Measurements from ENCODE around the gene RALB.
"Not testable (repeated sequence)": the region's sequence is repeated elsewhere in the genome, so short reads cannot be mapped to it uniquely, and the experiment has no call there.

Gene RALB

GRCh38 chr2:120318626-120319025 lies 66.0 kb downstream of the RALB start:
- no peak for DNase-seq

GRCh38 chr2:120319123-120319522 lies 66.5 kb downstream of the RALB start:
- DNase-seq: no peak

GRCh38 chr2:120319686-120320317 lies 67.2 kb downstream of the RALB start:
- no peak for DNase-seq

GRCh38 chr2:120320318-120320851 lies 67.7 kb downstream of the RALB start:
- DNase-seq: no peak

- DNase-seq: not testable (repeated sequence)
These were observed 68.4 kb downstream of the RALB start for GRCh38 chr2:120320887-120321556.

GRCh38 chr2:120321721-120322284 lies 69.2 kb downstream of the RALB start:
- no peak for DNase-seq

GRCh38 chr2:120322329-120322728 lies 69.7 kb downstream of the RALB start:
- no peak for DNase-seq

- DNase-seq: no peak
These were observed 70.6 kb downstream of the RALB start for GRCh38 chr2:120323214-120323613.

GRCh38 chr2:120323807-120324399 lies 71.3 kb downstream of the RALB start:
- no peak for DNase-seq

GRCh38 chr2:120324933-120325332 lies 72.3 kb downstream of the RALB start:
- no peak for DNase-seq

GRCh38 chr2:120326066-120326465 lies 73.4 kb downstream of the RALB start:
- no peak for DNase-seq

- no peak for DNase-seq
These were observed 78.5 kb downstream of the RALB start for GRCh38 chr2:120330946-120331822.

- DNase-seq: no peak
These were observed 79.3 kb downstream of the RALB start for GRCh38 chr2:120331903-120332302.

- DNase-seq: no peak
These were observed 79.7 kb downstream of the RALB start for GRCh38 chr2:120332384-120332783.

GRCh38 chr2:120334068-120334467 lies 81.4 kb downstream of the RALB start:
- DNase-seq: no peak

GRCh38 chr2:120336749-120337148 lies 84.1 kb downstream of the RALB start:
- no peak for DNase-seq

GRCh38 chr2:120338015-120338414 lies 85.4 kb downstream of the RALB start:
- DNase-seq: no peak

- no peak for DNase-seq
These were observed 89.3 kb downstream of the RALB start for GRCh38 chr2:120341977-120342376.

- DNase-seq: no peak
These were observed 89.8 kb downstream of the RALB start for GRCh38 chr2:120342446-120342845.

- no peak for DNase-seq
These were observed 90.4 kb downstream of the RALB start for GRCh38 chr2:120343100-120343432.

GRCh38 chr2:120343433-120344105 lies 90.9 kb downstream of the RALB start:
- peak; percentile 42 for DNase-seq

All from NCI-H1694 treated with DMSO at 0.1 percent for 48 hours (cell line).